Heart right ventricle (tissue), 16 donors: Measurements from ENCODE around the gene PLEKHG2. TPM values are rescaled to one million over a fixed set of nuclear protein-coding genes. Genes with fewer than 3 reads are reported as not detected.

Experiments
- ATAC-seq, 8 donors: fragments of 200-7000 bp; cut with Tn5 transposase; one replicate each; pipeline ENCODE4 v1.9.1; 2020; ENCODE audit warnings: mild to moderate bottlenecking in 8 of 8, moderate library complexity in 8 of 8, moderate number of reproducible peaks in 1 of 8
- DNase-seq, 2 donors: peaks; one replicate each; pipeline ENCODE4 v3.0.0-alpha.2; 2020
- H3K27ac ChIP-seq, 10 donors: fragments of 200-600 bp; sonication (generic) in 2 of 10; one replicate each; pipeline versions ENCODE4 v1.5.0 to v1.8.0; 2020 to 2022; ENCODE audit warnings: mild to moderate bottlenecking in 3 of 10
- H3K27me3 ChIP-seq, 7 donors: fragments of 200-600 bp; one replicate each; pipeline ENCODE4 v1.8.0; 2021 to 2022; ENCODE audit warnings: mild to moderate bottlenecking in 2 of 7
- H3K36me3 ChIP-seq, 9 donors: fragments of 200-600 bp; sonication (generic) in 1 of 9; one replicate each; pipeline versions ENCODE4 v1.5.0 to v1.8.0; 2020 to 2022; ENCODE audit warnings: mild to moderate bottlenecking in 2 of 9
- H3K4me1 ChIP-seq, 9 donors: fragments of 200-600 bp; sonication (generic) in 1 of 9; one replicate each; pipeline versions ENCODE4 v1.5.0 to v1.8.0; 2020 to 2022; ENCODE audit warnings: mild to moderate bottlenecking in 4 of 9
- H3K4me3 ChIP-seq, 10 donors: fragments of 200-600 bp; sonication (generic) in 2 of 10; one replicate each; pipeline versions ENCODE4 v1.5.0 to v1.8.0; 2020 to 2022; ENCODE audit warnings: mild to moderate bottlenecking in 7 of 10, moderate library complexity in 2 of 10
- H3K9me3 ChIP-seq, 11 donors: fragments of 200-600 bp in 10 of 11; sonication (generic) in 2 of 11; one replicate each; pipeline versions ENCODE4 v1.5.0 to v1.8.0; 2013 to 2022; ENCODE audit warnings: mild to moderate bottlenecking in 2 of 11, control low read depth in 1 of 11, moderate library complexity in 1 of 11
- WGBS, 2 donors: extraction: QIAGEN DNeasy Blood & Tissue Kit; methylation state at CpG; one replicate each; pipeline ENCODE4 v1.1.7; 2013; ENCODE audit warnings: inconsistent platforms in 1 of 2; 5-methylcytosine and 5-hydroxymethylcytosine counted together
- intact Hi-C, 10 donors: fragments of 100-400 bp; cut with DNase I; formaldehyde crosslinking; loops; one replicate each; pipeline versions ENCODE4 v1.11.1 to v1.14.2; 2022
- polyA plus RNA-seq, 2 donors: library from polyadenylated mRNA; stranded (reverse); fragments of 200-250 nt; gene quantifications; one replicate each; pipeline ENCODE4 v1.2.3, GENCODE V29; 2013
- total RNA-seq, 10 donors: library from RNA; stranded (reverse); fragmentation: NEBNext Ultra II Directional in 3 of 10; extraction: Animal tissue kit (Norgen Biotek cat#: 25700) in 3 of 10; gene quantifications; one replicate each; pipeline versions ENCODE4 v1.2.1 to v1.2.4, GENCODE V29; 2021 to 2023
- TF ChIP-seq, protein P1 (sequence below), 9 donors: fragments of 200-600 bp; sonication (generic) in 2 of 9; IDR thresholded peaks; one replicate each; pipeline versions ENCODE4 v1.5.0 to v1.8.0; 2021 to 2022; ENCODE audit warnings: antibody characterized with exemption in 9 of 9, mild to moderate bottlenecking in 5 of 9, moderate library complexity in 1 of 9
- donor health status: Arrhythmogenic right ventricular cardiomyopathy.
- donor health status: ischemic (EF 13 %, LVEDD 7.1; RV severe dilation, severe dysfunction).
- donor health status: healthy with polysubstance abuse.
- donor health status: DM: no; HTN: yes; CAD: no.
- donor health status: DM: no; HTN: no; CAD: no.
- donor health status: ischemic (EF 25% LVEDD 6.9; RV normal size, moderate dysfunction).
- donor health status: ischemic (EF 25% LVEDD 5.7; RV mildly dilated, moderate dysfunction).
- donor health status: healthy.
- donor health status: DM: yes; HTN: yes; CAD: no.
- donor health status: Ischemic cardiomyopathy.
- donor health status: ischemic (EF 35%, LVEDD 5.7; RV mildly dilated, moderate dysfunction).
- donor health status: nonischemic (EF 11% LVEDD 7.7; RV severe dilation, severe dysfunction).
- donor health status: DM: yes; HTN: yes; CAD: no.
- donor health status: PGD.
- donor health status: ischemic (EF 29% LVEDD 5.4; RV normal size, mild dysfunction).
- donor health status: nonischemic (EF 23%, LVEDD 6.1; RV moderate dilation, normal function).

PLEKHG2 gene
- total and polyA plus RNA-seq, 12 donors, result 6.9 to 23.1 (median 15.1) TPM

DNA sequence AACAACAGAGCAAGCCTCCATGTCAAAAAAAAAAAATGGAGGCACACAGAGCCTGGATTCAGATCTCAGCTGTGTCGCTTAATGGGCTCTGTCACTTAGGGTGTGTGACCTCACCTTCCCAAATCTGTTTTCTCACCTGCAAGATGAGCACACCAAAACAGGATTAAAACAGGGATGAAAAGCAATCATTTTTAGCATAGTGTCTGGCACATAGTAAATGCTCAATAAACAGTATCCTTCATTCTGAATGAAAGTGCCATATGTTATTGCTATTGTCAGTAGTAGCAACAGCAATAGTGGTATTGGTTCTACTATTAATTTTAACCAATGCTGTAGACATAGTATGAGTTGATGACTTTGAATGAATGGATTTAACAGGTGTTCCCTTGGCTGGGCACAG is 46.9 kb upstream of the PLEKHG2 start:
- TF ChIP-seq, protein P1, sequence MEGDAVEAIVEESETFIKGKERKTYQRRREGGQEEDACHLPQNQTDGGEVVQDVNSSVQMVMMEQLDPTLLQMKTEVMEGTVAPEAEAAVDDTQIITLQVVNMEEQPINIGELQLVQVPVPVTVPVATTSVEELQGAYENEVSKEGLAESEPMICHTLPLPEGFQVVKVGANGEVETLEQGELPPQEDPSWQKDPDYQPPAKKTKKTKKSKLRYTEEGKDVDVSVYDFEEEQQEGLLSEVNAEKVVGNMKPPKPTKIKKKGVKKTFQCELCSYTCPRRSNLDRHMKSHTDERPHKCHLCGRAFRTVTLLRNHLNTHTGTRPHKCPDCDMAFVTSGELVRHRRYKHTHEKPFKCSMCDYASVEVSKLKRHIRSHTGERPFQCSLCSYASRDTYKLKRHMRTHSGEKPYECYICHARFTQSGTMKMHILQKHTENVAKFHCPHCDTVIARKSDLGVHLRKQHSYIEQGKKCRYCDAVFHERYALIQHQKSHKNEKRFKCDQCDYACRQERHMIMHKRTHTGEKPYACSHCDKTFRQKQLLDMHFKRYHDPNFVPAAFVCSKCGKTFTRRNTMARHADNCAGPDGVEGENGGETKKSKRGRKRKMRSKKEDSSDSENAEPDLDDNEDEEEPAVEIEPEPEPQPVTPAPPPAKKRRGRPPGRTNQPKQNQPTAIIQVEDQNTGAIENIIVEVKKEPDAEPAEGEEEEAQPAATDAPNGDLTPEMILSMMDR (IDR thresholded peaks at IDR 0.05), result no peak
- 100% methylated on average over 1 of the region's 1 CpG for whole genome bisulfite sequencing, 2 donors
- Histone ChIP-seq H3K27me3 (no peaks in the 10 kb centered on the region), H3K4me1 (peaks cover 3 to 24% (median 20%) of the 10 kb centered on the region in 9 donors), H3K27ac (no peak overlapping the region), H3K9me3 (no peaks in the 10 kb centered on the region), H3K36me3 (peaks cover 0 to 96% (median 26%) of the 10 kb centered on the region in 9 donors), H3K4me3 (no peak overlapping the region)
- intact Hi-C loops, result no loop called here
- DNase-seq (no peak), ATAC-seq (no peak)

DNA sequence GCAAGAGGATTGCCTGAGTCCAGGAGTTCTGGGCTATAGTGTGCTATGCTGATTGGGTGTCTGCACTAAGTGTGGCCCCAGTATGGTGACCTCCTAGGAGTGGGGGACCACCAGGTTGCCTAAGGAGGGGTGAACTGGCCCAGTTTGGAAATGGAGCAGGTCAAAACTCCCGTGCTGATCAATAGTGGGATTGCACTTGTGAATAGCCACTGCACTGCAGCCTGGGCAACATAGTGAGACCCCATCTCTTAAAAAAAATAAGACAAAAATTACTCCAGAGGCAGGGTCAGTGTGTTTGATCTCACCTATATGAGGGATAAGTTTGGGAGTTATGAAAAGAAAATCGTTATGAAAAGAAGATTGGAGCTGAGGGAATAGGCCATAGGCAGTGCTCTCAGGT is 43.3 kb upstream of the PLEKHG2 start:
- no peak overlapping the region for H3K27ac ChIP-seq
- H3K36me3 ChIP-seq, result peaks cover 0 to 96% (median 18%) of the 10 kb centered on the region in 9 donors
- DNase-seq, result no peak
- intact Hi-C loops, result no loop called here
- H3K9me3 ChIP-seq, result no peaks in the 10 kb centered on the region
- H3K4me1 ChIP-seq, result peaks cover 8 to 31% (median 21%) of the 10 kb centered on the region in 9 donors
- no peak for ATAC-seq
- WGBS, 2 donors, result 86 to 93% methylated on average over 2 of the region's 2 CpGs
- no peak overlapping the region for H3K4me3 ChIP-seq
- TF ChIP-seq, protein P1 (IDR thresholded peaks at IDR 0.05), result no peak
- H3K27me3 ChIP-seq, result no peaks in the 10 kb centered on the region

DNA sequence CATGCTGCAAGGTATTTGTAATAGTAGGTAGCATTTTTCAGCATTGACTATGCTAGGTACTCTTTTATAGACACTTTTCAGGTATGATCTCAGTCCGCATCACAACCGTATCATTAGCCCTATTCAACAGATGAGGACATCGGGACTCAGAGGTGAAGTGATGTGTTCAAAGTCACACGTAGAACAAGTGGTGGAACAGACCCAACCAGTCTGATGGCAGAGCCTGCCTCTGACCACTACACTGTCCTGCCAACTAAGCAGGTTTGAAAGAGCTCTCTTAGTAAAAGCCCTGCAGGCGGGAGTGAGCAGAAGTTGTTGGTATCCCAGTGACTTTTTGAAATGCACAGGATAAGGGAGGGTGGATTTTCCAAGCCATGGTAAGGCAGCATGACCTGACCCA is 41.7 kb upstream of the PLEKHG2 start:
- Histone ChIP-seq H3K27me3 (no peaks in the 10 kb centered on the region), H3K4me1 (peaks cover 8 to 26% (median 21%) of the 10 kb centered on the region in 9 donors), H3K9me3 (no peaks in the 10 kb centered on the region), H3K4me3 (no peak overlapping the region), H3K27ac (no peak overlapping the region), H3K36me3 (peaks cover 0 to 97% (median 20%) of the 10 kb centered on the region in 9 donors)
- no peak for ATAC-seq
- DNase-seq, result no peak
- WGBS, 2 donors, result 93 to 94% methylated on average over 5 of the region's 5 CpGs
- TF ChIP-seq, protein P1 (IDR thresholded peaks at IDR 0.05), result no peak
- intact Hi-C loops, result no loop called here

DNA sequence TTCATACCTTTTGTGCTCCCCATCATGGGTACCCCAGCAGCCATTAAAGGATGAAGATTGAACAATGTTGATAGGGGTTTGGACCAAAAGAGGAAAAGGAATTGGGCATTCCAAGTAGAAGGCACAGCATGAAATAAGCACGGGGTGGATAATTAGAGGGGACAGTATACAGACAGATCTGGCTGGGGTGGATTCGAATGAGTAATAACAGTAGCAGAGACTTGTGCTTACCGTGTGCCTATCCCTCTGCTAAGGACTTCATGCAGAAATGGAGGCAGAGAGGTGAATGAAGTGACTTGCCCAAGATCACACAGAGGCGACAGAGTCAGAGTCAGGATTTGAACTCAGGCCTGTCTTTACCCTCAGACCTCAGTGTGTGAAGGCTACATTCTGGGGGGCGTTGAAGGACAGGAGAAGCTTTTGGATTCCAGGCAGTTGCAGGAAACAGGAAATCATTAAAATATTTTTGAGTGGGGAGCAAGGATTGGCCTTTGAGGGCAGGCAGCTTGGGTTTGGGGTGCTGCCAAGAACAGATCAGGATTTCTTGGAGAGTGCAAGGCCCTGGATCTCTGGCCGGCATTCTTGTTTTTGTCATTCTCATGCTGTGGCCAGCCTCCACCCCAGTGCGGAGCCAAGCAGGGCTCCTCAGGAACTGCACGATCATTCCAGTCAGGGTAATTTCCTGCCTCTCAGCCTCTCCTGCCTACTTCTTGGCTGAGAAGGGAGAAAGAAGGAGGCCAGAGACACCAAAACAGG is 40.2 kb upstream of the PLEKHG2 start:
- Histone ChIP-seq H3K36me3 (peaks cover 6 to 99% (median 35%) of the 10 kb centered on the region in 9 donors), H3K27me3 (no peaks in the 10 kb centered on the region), H3K9me3 (no peaks in the 10 kb centered on the region), H3K27ac (peak overlapping the region; percentile 83 to 93 (median 88)), H3K4me3 (peak overlapping the region in 1 of 10 donors; percentile 9), H3K4me1 (peaks cover 8 to 26% (median 21%) of the 10 kb centered on the region in 9 donors)
- TF ChIP-seq, protein P1 (IDR thresholded peaks at IDR 0.05), result no peak
- 31 to 33% methylated on average over 8 of the region's 8 CpGs for WGBS, 2 donors
- peak; percentile 70 to 86 for DNase-seq
- intact Hi-C loops, result no loop called here
- ATAC-seq, result peak; percentile 90 to 96 (median 95)
